H9 (cell line): ENCODE results near the gene PLBD1. TPM values are rescaled to one million over a fixed set of nuclear protein-coding genes. Genes with fewer than 3 reads are reported as not detected.

Experiments used
- DNase-seq: peaks from one replicate; pipeline ENCODE4 v3.0.0-alpha.2; 2017
- H2AFZ ChIP-seq: one replicate; pipeline ENCODE4 v1.6.1; 2013; ENCODE audit warnings: mild to moderate bottlenecking, low read length, control low read depth, moderate library complexity
- H2AK5ac ChIP-seq: 2 replicates; pipeline ENCODE4 v1.6.1; 2013; ENCODE audit warnings: low read length, control low read depth, mixed read lengths; ENCODE audit not compliant: insufficient read length
- H2BK120ac ChIP-seq: one replicate; pipeline ENCODE4 v1.6.1; 2013; ENCODE audit warnings: low read depth, mild to moderate bottlenecking, low read length, control low read depth, inconsistent platforms; ENCODE audit not compliant: poor library complexity, severe bottlenecking
- H2BK12ac ChIP-seq: 2 replicates; pipeline ENCODE4 v1.6.1; 2013; ENCODE audit warnings: low read length, control low read depth, mixed read lengths, low read depth; ENCODE audit not compliant: insufficient read length
- H2BK15ac ChIP-seq: 2 replicates; pipeline ENCODE4 v1.6.1; 2013; ENCODE audit warnings: low read depth, low read length, control low read depth
- H2BK20ac ChIP-seq: one replicate; pipeline ENCODE4 v1.6.1; 2013; ENCODE audit warnings: low read depth, mild to moderate bottlenecking, low read length, control low read depth, inconsistent platforms; ENCODE audit not compliant: poor library complexity, severe bottlenecking
- H2BK5ac ChIP-seq: 2 replicates; pipeline ENCODE4 v1.6.1; 2013; ENCODE audit warnings: low read length, control low read depth, mixed read lengths; ENCODE audit not compliant: insufficient read length
- H3K14ac ChIP-seq: 2 replicates; pipeline ENCODE4 v1.6.1; 2013; ENCODE audit warnings: low read length, control low read depth; ENCODE audit not compliant: insufficient read depth
- H3K18ac ChIP-seq: 2 replicates; pipeline ENCODE4 v1.6.1; 2013; ENCODE audit warnings: low read depth, mild to moderate bottlenecking, mixed read lengths, low read length, control low read depth; ENCODE audit not compliant: insufficient read length
- H3K23ac ChIP-seq: 2 replicates; pipeline ENCODE4 v1.6.1; 2013; ENCODE audit warnings: low read length, control low read depth, mixed read lengths, low read depth; ENCODE audit not compliant: insufficient read length
- H3K23me2 ChIP-seq: 2 replicates; pipeline ENCODE4 v1.6.1; 2013; ENCODE audit warnings: low read depth, mild to moderate bottlenecking, mixed read lengths, low read length, control low read depth; ENCODE audit not compliant: insufficient read length, poor library complexity, severe bottlenecking
- H3K27ac ChIP-seq: 2 replicates; pipeline ENCODE4 v1.5.1; 2013; ENCODE audit warnings: low read length, control low read depth, mixed read lengths, low read depth; ENCODE audit not compliant: insufficient read length
- H3K27me3 ChIP-seq: 2 replicates; pipeline ENCODE4 v1.6.1; 2013; ENCODE audit warnings: low read length, control low read depth, inconsistent platforms; ENCODE audit not compliant: insufficient read depth
- H3K4ac ChIP-seq: 2 replicates; pipeline ENCODE4 v1.6.1; 2013; ENCODE audit warnings: low read depth, mild to moderate bottlenecking, control low read depth, inconsistent platforms, low read length, moderate library complexity
- H3K4me1 ChIP-seq: 2 replicates; pipeline ENCODE4 v1.6.1; 2013; ENCODE audit warnings: low read length, control low read depth, inconsistent platforms; ENCODE audit not compliant: insufficient read depth
- H3K4me2 ChIP-seq: 2 replicates; pipeline ENCODE4 v1.6.1; 2013; ENCODE audit warnings: low read length, control low read depth, mixed read lengths; ENCODE audit not compliant: insufficient read length, insufficient read depth
- H3K56ac ChIP-seq: 2 replicates; pipeline ENCODE4 v1.6.1; 2013; ENCODE audit warnings: low read depth, mild to moderate bottlenecking, mixed read lengths, low read length, control low read depth; ENCODE audit not compliant: insufficient read length
- H3K79me1 ChIP-seq: 2 replicates; pipeline ENCODE4 v1.6.1; 2013; ENCODE audit warnings: low read depth, mild to moderate bottlenecking, moderate library complexity, low read length, control low read depth, inconsistent platforms; ENCODE audit not compliant: insufficient read depth, poor library complexity, severe bottlenecking
- H3K79me2 ChIP-seq: 2 replicates; pipeline ENCODE4 v1.6.1; 2013; ENCODE audit warnings: low read length, control low read depth, inconsistent platforms; ENCODE audit not compliant: insufficient read depth
- H3K9ac ChIP-seq: 2 replicates; pipeline ENCODE4 v1.6.1; 2013; ENCODE audit warnings: low read length, control low read depth, mixed read lengths; ENCODE audit not compliant: insufficient read length; ENCODE audit errors: extremely low read depth
- H3K9me3 ChIP-seq: one replicate; pipeline ENCODE4 v1.6.1; 2013; ENCODE audit warnings: low read depth, low read length, inconsistent platforms; ENCODE audit not compliant: control insufficient read depth
- H3T11ph ChIP-seq: one replicate; pipeline ENCODE4 v1.6.1; 2013; ENCODE audit warnings: mild to moderate bottlenecking, low read length, control low read depth, inconsistent platforms
- H4K20me1 ChIP-seq: one replicate; pipeline ENCODE4 v1.6.1; 2013; ENCODE audit not compliant: control insufficient read depth, insufficient read length, insufficient read depth
- H4K5ac ChIP-seq: 2 replicates; pipeline ENCODE4 v1.6.1; 2013; ENCODE audit warnings: low read depth, mild to moderate bottlenecking, mixed read lengths, low read length, control low read depth; ENCODE audit not compliant: insufficient read length
- H4K8ac ChIP-seq: replicated peaks from 2 replicates; pipeline ENCODE4 v1.6.1; 2013; ENCODE audit warnings: low read length, control low read depth, mixed read lengths, low read depth; ENCODE audit not compliant: insufficient read length
- H4K91ac ChIP-seq: 2 replicates; pipeline ENCODE4 v1.6.1; 2013; ENCODE audit warnings: low read depth, mild to moderate bottlenecking, moderate library complexity, mixed read lengths, low read length, control low read depth; ENCODE audit not compliant: insufficient read length
- H3K27ac Mint-ChIP-seq, 3 experiments: 2 replicates in 2 of 3; 3 replicates in 1 of 3; pipeline ENCODE4 v1.8.0; 2020 to 2021; ENCODE audit warnings: mixed read lengths in 3 of 3, mild to moderate bottlenecking in 1 of 3, moderate library complexity in 1 of 3
- H3K27me3 Mint-ChIP-seq: 2 replicates; pipeline ENCODE4 v1.8.0; 2021; ENCODE audit warnings: low read depth, mild to moderate bottlenecking, moderate library complexity, mixed read lengths
- H3K36me3 Mint-ChIP-seq, 3 experiments: 2 replicates in 2 of 3; 3 replicates in 1 of 3; pipeline ENCODE4 v1.8.0; 2020 to 2021; ENCODE audit warnings: low read depth in 3 of 3, mixed read lengths in 3 of 3; ENCODE audit not compliant: insufficient read depth in 1 of 3
- H3K4me1 Mint-ChIP-seq, 2 experiments: 2 replicates each; pipeline ENCODE4 v1.8.0; 2020; ENCODE audit warnings: mixed read lengths in 2 of 2
- H3K4me3 Mint-ChIP-seq, 2 experiments: 2 replicates in 1 of 2; 3 replicates in 1 of 2; pipeline ENCODE4 v1.8.0; 2020 to 2021; ENCODE audit warnings: mild to moderate bottlenecking in 2 of 2, mixed read lengths in 2 of 2, moderate library complexity in 1 of 2
- H3K9me3 Mint-ChIP-seq, 2 experiments: 2 replicates in 1 of 2; 3 replicates in 1 of 2; pipeline ENCODE4 v1.8.0; 2020; ENCODE audit warnings: mild to moderate bottlenecking in 2 of 2, mixed read lengths in 2 of 2, moderate library complexity in 1 of 2
- CTCF ChIP-seq: fragments of 200-600 bp; sonication (generic); conservative IDR thresholded peaks from 3 replicates; pipeline ENCODE4 v1.8.0; 2021; ENCODE audit warnings: antibody characterized with exemption, mild to moderate bottlenecking
- WGBS: extraction: QIAGEN DNeasy Blood & Tissue Kit; methylation state at CpG from one replicate; pipeline ENCODE4 v1.1.7; 2013; ENCODE audit warnings: missing lambda C conversion rate, low lambda C conversion rate, mixed read lengths; ENCODE audit not compliant: insufficient read length; ENCODE audit errors: extremely low coverage; 5-methylcytosine and 5-hydroxymethylcytosine counted together
- total RNA-seq: library from RNA; stranded (reverse); gene quantifications from 2 replicates; pipeline ENCODE4 v1.2.1, GENCODE V29; 2021

The PLBD1 gene
- total RNA-seq, 1 experiment from 2014 or later: 15.5 TPM

- Histone ChIP-seq H4K20me1 (no peaks in the 10 kb centered on the region), H3K9me3 (no peaks in the 10 kb centered on the region), H2AK5ac (no peak overlapping the region), H2BK120ac (no peak overlapping the region), H4K5ac (no peak overlapping the region), H3K79me1 (no peaks in the 10 kb centered on the region), H3K18ac (no peak overlapping the region), H3K27ac (no peak overlapping the region), H3K9ac (no peak overlapping the region), H3K23ac (no peak overlapping the region), H3K4me2 (no peak overlapping the region), H2AFZ (no peak overlapping the region), H4K91ac (no peak overlapping the region), H3K4me1 (peaks cover 2% of the 10 kb centered on the region; the same call in 1 of the 2 replicates), H2BK20ac (no peak overlapping the region), H3K23me2 (no peaks in the 10 kb centered on the region), H3K4ac (no peak overlapping the region), H3K14ac (no peak overlapping the region), H2BK5ac (no peak overlapping the region), H3K56ac (no peak overlapping the region), H3T11ph (no peak overlapping the region), H3K27me3 (no peaks in the 10 kb centered on the region), H2BK15ac (no peak overlapping the region), H4K8ac (no peak overlapping the region), H3K79me2 (no peaks in the 10 kb centered on the region), H2BK12ac (no peak overlapping the region)
- no peak for DNase-seq
- no peak overlapping the region for H3K4me3 Mint-ChIP-seq
- H3K27me3 Mint-ChIP-seq: no peaks in the 10 kb centered on the region
- TF ChIP-seq CTCF: no peak
- H3K36me3 Mint-ChIP-seq: peaks cover 0 to 2% (median 0%) of the 10 kb centered on the region in 3 experiments; a peak in 2 of 7 replicates
- H3K27ac Mint-ChIP-seq: peak overlapping the region in 1 of 3 experiments; percentile 26; a peak in 2 of 7 replicates
- H3K4me1 Mint-ChIP-seq: peaks cover 6% of the 10 kb centered on the region in 2 experiments
- WGBS: no CpG with 5 or more reads among the region's 1 CpG
- no peaks in the 10 kb centered on the region for H3K9me3 Mint-ChIP-seq
Measured at GRCh38 chr12:14514946-14515345, 52.7 kb downstream of the PLBD1 start.
